Measurements from ENCODE around the gene PARVA.

DNA sequence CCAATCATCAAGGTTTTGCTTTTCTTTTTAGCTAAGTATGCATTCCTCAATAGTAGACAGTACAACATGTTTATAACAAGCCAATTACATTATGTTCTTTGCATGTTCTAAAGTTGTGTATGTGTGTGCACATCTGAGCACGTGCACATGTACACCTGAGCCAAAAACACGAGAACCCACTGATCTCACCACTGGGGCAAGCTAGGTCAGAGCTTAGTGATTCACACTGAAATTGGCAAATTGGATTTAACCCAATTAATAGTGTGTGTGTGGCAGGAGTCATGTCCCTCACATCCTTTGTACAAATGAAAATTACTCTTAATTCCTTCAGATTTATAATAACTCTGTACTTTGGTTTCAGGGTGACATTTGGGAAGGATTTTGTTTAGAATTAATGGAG, 151.1 kb downstream of the PARVA start:
- TF ChIP-seq POLR2AphosphoS5 (IDR thresholded peaks at IDR 0.05; ENCODE audit: low read depth, low read length) (no peak), SPI1 (IDR thresholded peaks at IDR 0.05; ENCODE audit: low read depth, low read length) (no peak), POLR2A (IDR thresholded peaks at IDR 0.05; ENCODE audit: low read depth, low read length) (no peak), TAF1 (IDR thresholded peaks at IDR 0.05; ENCODE audit: low read depth, low read length) (no peak)

Measured in GM12891 (cell line).